Right lobe of liver (tissue), 6 donors: ENCODE results near the gene FMN2. TPM values are rescaled to one million over a fixed set of nuclear protein-coding genes. Genes with fewer than 3 reads are reported as not detected.

Experiments used
- ATAC-seq, 4 donors: fragments of 200-7000 bp; cut with Tn5 transposase; one replicate each; pipeline ENCODE4 v1.9.1; 2020; ENCODE audit warnings: mild to moderate bottlenecking in 4 of 4, moderate library complexity in 4 of 4
- DNase-seq, 3 donors: peaks; one replicate each; pipeline ENCODE4 v3.0.0-alpha.2; 2020
- H3K27ac ChIP-seq, 3 donors: fragments of 200-600 bp; one replicate each; pipeline ENCODE4 v1.8.0; 2022
- H3K27me3 ChIP-seq, 2 donors: fragments of 200-600 bp; one replicate each; pipeline ENCODE4 v1.8.0; 2022
- H3K36me3 ChIP-seq, 4 donors: fragments of 200-600 bp; sonication (generic) in 1 of 4; one replicate each; pipeline versions ENCODE4 v1.5.1 to v1.8.0; 2017 to 2022; ENCODE audit warnings: control low read depth in 1 of 4
- H3K4me1 ChIP-seq, 4 donors: fragments of 200-600 bp; sonication (generic) in 1 of 4; one replicate each; pipeline versions ENCODE4 v1.5.1 to v1.8.0; 2017 to 2022; ENCODE audit warnings: control low read depth in 1 of 4
- H3K4me3 ChIP-seq, 3 donors: fragments of 200-600 bp; one replicate each; pipeline ENCODE4 v1.8.0; 2022
- H3K9me3 ChIP-seq, 4 donors: fragments of 200-600 bp; sonication (generic) in 1 of 4; one replicate each; pipeline versions ENCODE4 v1.5.1 to v1.8.0; 2017 to 2022; ENCODE audit warnings: control low read depth in 1 of 4
- POLR2A ChIP-seq: fragments of 450-650 bp; IDR thresholded peaks from one replicate; pipeline ENCODE4 v1.6.1; 2017; ENCODE audit warnings: antibody characterized with exemption, mild to moderate bottlenecking
- WGBS: methylation state at CpG from one replicate; pipeline ENCODE4 v1.1.6; 2018; ENCODE audit warnings: low coverage, low lambda C conversion rate; ENCODE audit not compliant: insufficient coverage; ENCODE audit errors: missing lambda C conversion rate; 5-methylcytosine and 5-hydroxymethylcytosine counted together
- intact Hi-C, 2 donors: fragments of 100-400 bp; cut with DNase I; formaldehyde crosslinking; loops; one replicate each; pipeline versions ENCODE4 v1.11.2 to v1.14.1; 2022
- total RNA-seq, 6 experiments: library from RNA; depleted of rRNA in 2 of 6; stranded (reverse); fragments of >200 nt in 2 of 6; fragmentation: NEBNext Ultra II Directional in 3 of 6; extraction: Animal tissue kit (Norgen Biotek cat#: 25700) in 3 of 6; gene quantifications; one replicate each; pipeline versions ENCODE4 v1.1.0 to v1.2.4, GENCODE V29; 2016 to 2023
- TF ChIP-seq, protein P1 (sequence below), 4 donors: fragments of 200-600 bp in 3 of 4; fragments of 450-650 bp in 1 of 4; IDR thresholded peaks; one replicate each; pipeline versions ENCODE4 v1.5.1 to v1.8.0; 2016 to 2022; ENCODE audit warnings: antibody characterized with exemption in 4 of 4, mild to moderate bottlenecking in 2 of 4
- donor health status: DM: no; HTN: yes; CAD: no.
- donor health status: DM: no; HTN: no; CAD: no.
- donor health status: DM: no; HTN: no; CAD: no.
- donor health status: DM: no; HTN: yes; CAD: no.
- donor health status: DM: no; HTN: yes; CAD: no.

The FMN2 gene
- total RNA-seq, 6 experiments from 2014 or later = 0.12 TPM; not detected in 5

DNA sequence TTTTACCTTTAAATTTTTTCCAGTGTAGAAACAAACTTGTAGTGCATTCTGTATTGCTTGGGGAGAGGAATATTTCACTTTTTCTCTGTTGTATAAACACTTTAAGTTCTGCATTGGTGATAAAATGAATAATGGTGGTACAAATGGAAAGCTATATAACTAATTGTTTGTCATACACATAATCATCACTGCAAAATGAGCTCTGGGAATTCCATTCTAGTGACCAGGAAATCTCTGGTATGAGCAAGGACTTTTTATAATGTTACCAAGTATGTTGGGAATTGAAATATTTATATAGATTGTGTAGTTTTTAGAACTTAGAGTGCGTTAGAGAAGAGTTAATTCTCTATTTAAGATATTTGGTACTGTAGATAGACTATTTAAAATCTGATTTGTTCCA lies 5.0 kb upstream of the FMN2 start:
- H3K4me1 ChIP-seq = no peaks in the 10 kb centered on the region
- DNase-seq (no peak), ATAC-seq (no peak)
- WGBS = 38% methylated on average over 1 of the region's 1 CpG
- H3K4me3 ChIP-seq = no peak overlapping the region
- H3K9me3 ChIP-seq = no peaks in the 10 kb centered on the region
- H3K36me3 ChIP-seq = no peaks in the 10 kb centered on the region
- H3K27me3 ChIP-seq = no peaks in the 10 kb centered on the region
- intact Hi-C loops = no loop called here
- H3K27ac ChIP-seq = no peak overlapping the region
- TF ChIP-seq POLR2A = no peak
- TF ChIP-seq, protein P1, sequence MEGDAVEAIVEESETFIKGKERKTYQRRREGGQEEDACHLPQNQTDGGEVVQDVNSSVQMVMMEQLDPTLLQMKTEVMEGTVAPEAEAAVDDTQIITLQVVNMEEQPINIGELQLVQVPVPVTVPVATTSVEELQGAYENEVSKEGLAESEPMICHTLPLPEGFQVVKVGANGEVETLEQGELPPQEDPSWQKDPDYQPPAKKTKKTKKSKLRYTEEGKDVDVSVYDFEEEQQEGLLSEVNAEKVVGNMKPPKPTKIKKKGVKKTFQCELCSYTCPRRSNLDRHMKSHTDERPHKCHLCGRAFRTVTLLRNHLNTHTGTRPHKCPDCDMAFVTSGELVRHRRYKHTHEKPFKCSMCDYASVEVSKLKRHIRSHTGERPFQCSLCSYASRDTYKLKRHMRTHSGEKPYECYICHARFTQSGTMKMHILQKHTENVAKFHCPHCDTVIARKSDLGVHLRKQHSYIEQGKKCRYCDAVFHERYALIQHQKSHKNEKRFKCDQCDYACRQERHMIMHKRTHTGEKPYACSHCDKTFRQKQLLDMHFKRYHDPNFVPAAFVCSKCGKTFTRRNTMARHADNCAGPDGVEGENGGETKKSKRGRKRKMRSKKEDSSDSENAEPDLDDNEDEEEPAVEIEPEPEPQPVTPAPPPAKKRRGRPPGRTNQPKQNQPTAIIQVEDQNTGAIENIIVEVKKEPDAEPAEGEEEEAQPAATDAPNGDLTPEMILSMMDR (IDR thresholded peaks at IDR 0.05) = no peak

DNA sequence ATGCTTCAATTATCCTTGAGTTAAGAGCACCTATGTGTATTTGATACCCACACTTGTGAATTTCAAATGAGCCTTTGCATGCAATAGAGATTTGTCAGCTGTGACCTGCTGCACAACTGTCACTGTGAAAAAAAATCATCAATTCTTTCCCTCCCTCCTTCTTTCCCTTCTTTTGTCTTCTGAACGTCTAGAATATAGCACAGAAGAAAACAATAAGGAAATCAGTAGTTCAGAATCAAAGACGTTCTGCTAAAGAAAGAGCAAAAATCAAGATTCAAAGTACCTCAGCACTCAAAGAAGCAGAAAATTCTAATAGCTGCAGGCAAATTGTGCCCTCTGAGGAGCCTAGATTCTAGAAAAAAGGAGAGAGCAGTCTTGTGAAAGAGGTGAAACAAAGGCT lies 1.7 kb upstream of the FMN2 start:
- intact Hi-C loops = no loop called here
- no peaks in the 10 kb centered on the region for H3K9me3 ChIP-seq
- no peaks in the 10 kb centered on the region for H3K27me3 ChIP-seq
- WGBS = 15% methylated on average over 2 of the region's 2 CpGs
- TF ChIP-seq POLR2A = no peak
- TF ChIP-seq, protein P1 (IDR thresholded peaks at IDR 0.05) = no peak
- H3K4me1 ChIP-seq = peaks cover 0 to 7% (median 0%) of the 10 kb centered on the region in 4 donors
- H3K36me3 ChIP-seq = no peaks in the 10 kb centered on the region
- ATAC-seq (no peak), DNase-seq (no peak)
- H3K27ac ChIP-seq = no peak overlapping the region
- H3K4me3 ChIP-seq = no peak overlapping the region

DNA sequence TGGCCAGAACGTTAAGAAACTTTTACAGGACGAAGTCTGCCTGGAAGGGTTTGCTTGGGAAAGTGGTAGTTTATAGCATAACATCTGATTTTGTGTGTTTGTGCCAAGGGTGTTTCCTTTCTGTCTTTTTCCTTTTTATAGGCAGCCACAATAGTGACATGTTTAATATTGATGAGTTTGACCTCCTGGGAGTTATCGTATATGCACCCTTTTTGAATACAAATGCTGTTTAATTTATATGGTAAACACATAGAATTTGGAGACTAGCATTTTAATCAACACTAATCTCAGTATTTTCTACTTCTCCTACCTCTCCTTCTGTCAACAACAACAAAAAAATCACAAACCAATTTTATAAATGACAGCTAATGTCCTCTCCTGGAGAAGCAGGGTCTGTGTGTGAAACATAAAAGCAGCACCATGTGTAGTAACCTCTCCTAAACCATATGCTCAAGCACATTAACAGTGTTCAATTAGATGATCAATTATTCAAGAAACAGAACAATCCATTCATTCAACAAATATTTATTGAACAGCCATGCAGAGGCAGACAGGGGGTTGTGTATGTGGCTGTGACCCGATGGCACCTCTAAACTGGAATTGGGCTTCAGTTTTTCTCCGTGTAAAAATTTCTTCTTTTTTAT lies 604 bp upstream of the FMN2 start:
- Histone ChIP-seq H3K27ac (no peak overlapping the region), H3K4me3 (no peak overlapping the region), H3K27me3 (no peaks in the 10 kb centered on the region), H3K4me1 (peaks cover 0 to 7% (median 0%) of the 10 kb centered on the region in 4 donors), H3K36me3 (no peaks in the 10 kb centered on the region), H3K9me3 (no peaks in the 10 kb centered on the region)
- ATAC-seq (no peak), DNase-seq (no peak)
- 25% methylated on average over 5 of the region's 5 CpGs for WGBS
- intact Hi-C loops = no loop called here
- TF ChIP-seq, protein P1 (IDR thresholded peaks at IDR 0.05) = no peak
- TF ChIP-seq POLR2A = no peak

DNA sequence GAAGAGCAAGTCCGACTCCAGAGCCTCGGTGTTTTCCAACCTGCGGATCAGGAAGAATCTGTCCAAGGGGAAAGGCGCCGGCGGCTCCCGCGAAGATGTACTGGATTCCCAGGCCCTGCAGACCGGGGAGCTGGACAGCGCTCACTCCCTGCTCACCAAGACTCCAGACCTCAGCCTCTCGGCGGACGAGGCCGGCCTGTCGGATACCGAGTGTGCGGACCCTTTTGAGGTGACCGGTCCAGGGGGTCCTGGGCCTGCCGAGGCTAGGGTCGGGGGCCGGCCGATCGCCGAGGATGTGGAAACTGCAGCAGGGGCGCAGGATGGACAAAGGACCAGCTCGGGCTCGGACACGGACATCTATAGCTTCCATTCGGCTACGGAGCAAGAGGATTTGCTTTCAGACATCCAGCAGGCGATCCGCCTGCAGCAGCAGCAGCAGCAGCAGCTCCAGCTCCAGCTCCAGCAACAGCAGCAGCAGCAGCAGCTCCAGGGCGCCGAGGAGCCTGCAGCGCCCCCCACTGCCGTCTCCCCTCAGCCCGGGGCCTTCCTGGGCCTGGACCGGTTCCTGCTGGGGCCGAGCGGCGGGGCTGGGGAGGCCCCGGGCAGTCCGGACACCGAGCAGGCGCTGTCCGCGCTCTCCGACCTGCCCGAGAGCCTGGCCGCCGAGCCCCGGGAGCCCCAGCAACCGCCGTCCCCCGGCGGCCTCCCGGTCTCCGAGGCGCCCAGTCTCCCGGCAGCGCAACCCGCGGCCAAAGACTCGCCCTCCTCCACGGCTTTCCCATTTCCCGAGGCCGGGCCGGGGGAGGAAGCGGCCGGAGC lies 827 bp downstream of the FMN2 start:
- no peaks in the 10 kb centered on the region for H3K9me3 ChIP-seq
- peaks cover 0 to 7% (median 0%) of the 10 kb centered on the region in 4 donors for H3K4me1 ChIP-seq
- no peak overlapping the region for H3K27ac ChIP-seq
- 0% methylated on average over 4 of the region's 70 CpGs for WGBS
- H3K27me3 ChIP-seq = no peaks in the 10 kb centered on the region
- TF ChIP-seq POLR2A = no peak
- TF ChIP-seq, protein P1 (IDR thresholded peaks at IDR 0.05) = no peak
- ATAC-seq (peak in 2 of 4 donors; percentile 30 to 38), DNase-seq (no peak)
- intact Hi-C loops = no loop called here
- H3K4me3 ChIP-seq = no peak overlapping the region
- H3K36me3 ChIP-seq = no peaks in the 10 kb centered on the region
